EH (cell line): ENCODE measurements around the gene TEX54.
"Not testable (repeated sequence)": the region's sequence is repeated elsewhere in the genome, so short reads cannot be mapped to it uniquely, and the experiment has no call there.

ENCODE experiments used
- DNase-seq: peaks from one replicate; pipeline ENCODE4 v3.0.0-alpha.2; 2015; ENCODE audit warnings: low read depth

TEX54 gene

GRCh38 chr11:62855571-62856332, 23.1 kb upstream of the TEX54 start:
- peak; percentile 98 for DNase-seq

- no peak for DNase-seq
Observed at GRCh38 chr11:62854825-62855570, 22.4 kb upstream of the TEX54 start.

GRCh38 chr11:62854013-62854824, 21.6 kb upstream of the TEX54 start:
- no peak for DNase-seq

- no peak for DNase-seq
Observed at GRCh38 chr11:62853279-62853965, 20.8 kb upstream of the TEX54 start.

DNA sequence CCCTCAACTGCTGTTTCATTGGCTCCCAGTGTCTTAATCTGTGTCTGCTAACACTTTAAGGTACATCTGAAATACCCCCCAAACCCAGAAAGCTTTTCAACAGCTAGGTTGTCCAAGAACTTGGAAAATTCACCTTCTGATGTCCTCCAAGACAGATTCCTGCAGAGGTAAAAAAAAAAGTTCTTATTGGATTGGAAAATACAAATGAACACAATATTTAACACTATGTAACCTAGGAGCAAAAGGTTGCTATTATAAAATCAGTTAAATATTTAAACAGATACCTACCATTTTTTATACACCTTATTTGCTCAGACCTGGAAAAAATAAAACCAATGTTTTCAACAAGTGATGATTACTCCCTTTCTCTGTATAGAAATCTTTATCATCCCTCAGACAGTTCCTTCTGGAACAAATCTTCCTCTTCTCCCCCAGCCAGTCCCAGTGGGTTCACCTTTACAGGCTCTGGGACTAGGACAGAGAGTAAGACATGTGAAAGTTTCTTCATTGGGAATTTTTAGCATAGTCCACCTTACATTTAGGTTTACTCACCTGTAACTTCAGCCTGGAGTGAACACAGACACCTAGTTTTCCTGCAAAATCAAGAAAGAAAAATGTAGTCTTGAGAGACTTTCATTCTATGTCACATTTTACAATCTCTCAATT, 20.0 kb upstream of the TEX54 start:
- no peak for DNase-seq

DNA sequence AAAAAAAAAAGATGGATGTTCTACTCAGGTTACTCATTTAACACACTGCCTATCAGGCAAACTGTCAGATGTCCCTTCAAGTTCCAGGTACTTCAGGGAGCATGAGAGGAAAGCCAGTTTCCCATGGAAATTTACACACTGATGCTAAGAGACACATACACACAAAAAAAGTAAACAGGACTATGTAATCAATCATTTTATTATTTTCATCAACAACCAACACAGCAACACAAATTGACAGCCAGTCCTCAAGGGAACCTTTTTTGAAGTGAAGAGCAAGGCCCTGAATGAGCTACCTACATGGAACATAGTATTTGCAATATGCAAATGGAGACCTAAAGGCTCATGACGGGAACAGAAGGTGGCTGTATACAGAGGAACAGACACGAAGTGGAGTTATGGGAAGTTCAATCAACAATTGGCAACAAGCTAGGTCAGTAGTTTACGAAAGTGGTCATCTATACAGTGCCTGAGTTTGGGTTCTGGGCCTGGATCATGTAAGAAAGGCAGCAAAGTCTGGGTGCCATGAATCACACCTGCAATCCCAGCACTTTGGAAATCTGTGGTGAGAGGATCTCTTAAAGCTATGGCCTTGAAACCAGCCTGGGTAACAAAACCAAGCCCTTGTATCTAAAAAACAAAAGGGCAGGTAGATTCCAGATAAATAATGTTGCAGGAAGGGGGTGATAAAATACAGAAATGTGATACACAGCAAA, 19.3 kb upstream of the TEX54 start:
- DNase-seq, result no peak

DNA sequence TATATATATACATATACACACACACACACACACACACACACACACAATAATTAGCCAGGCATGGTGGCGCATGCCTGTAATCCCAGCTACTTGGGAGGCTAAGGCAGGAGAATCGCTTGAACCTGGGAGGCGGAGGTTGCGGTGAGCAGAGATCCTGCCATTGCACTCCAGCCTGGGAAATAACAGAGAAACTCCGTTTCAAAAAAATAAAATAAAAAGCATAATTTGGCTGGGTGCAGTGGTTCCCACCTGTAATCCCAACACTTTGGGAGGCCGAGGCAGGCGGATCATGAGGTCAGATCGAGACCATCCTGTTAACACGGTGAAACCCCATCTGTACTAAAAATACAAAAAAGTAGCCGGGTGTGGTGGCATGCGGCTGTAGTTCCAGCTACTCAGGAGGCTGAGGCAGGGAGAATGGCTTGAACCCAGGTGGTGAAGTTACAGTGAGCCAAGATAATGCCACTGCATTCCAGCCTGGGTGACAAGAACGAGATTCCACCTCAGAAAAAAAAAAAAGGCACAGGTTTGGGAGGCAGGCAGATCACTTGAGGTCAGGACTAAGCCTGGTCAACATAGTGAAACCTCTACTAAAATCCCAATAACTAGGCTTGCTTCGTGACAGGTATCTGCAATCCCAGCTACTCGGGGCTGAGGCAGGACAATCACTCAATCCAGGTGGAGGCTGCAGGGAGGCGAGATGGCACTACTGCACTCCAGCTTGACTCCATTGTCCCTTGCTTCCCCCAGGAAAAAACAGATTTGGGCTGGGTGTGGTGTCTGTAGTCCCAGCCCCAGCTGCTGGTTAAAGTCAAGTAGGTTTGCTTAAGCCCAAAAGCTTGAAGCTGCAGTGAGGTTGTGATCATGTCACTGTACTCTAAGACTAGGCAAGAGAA, 18.5 kb upstream of the TEX54 start:
- no peak for DNase-seq

- DNase-seq, result no peak
Observed at GRCh38 chr11:62847767-62848314, 15.2 kb upstream of the TEX54 start.

GRCh38 chr11:62846177-62846576, 13.5 kb upstream of the TEX54 start:
- no peak for DNase-seq

- no peak for DNase-seq
Observed at GRCh38 chr11:62844154-62844553, 11.5 kb upstream of the TEX54 start.

GRCh38 chr11:62843466-62843865, 10.8 kb upstream of the TEX54 start:
- no peak for DNase-seq

GRCh38 chr11:62842891-62843290, 10.2 kb upstream of the TEX54 start:
- not testable (repeated sequence) for DNase-seq

DNA sequence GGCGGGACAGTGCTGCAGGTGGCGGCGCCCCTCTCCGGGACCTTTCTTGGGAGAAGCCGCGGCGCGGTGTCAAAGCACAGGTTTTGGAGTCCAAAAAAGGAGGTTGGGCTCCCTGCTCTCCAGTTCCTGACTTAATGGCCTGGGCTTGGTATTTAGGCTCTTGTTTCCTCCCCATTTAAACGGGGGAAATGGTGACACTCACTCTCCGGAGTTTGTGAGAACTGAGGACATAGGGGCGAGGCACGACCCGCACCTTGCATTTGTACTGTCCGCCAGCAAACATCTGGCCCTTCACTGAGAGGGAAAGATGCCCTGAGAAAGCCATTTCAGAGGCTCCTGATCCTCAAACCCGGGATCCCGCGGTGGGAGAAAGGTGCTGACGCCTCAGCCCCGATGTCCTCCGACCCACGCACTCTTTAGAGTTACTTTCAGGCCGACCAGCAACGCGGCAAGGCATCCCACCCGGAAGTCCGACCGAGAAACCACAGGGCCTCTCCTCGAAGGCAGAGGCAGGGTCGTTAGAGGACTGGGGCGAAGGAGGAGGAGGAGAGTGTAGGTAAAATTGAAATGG, 9.6 kb upstream of the TEX54 start:
- DNase-seq, result peak; percentile 46

- DNase-seq, result peak; percentile 100
Observed at GRCh38 chr11:62841361-62842170, 8.9 kb upstream of the TEX54 start.

DNA sequence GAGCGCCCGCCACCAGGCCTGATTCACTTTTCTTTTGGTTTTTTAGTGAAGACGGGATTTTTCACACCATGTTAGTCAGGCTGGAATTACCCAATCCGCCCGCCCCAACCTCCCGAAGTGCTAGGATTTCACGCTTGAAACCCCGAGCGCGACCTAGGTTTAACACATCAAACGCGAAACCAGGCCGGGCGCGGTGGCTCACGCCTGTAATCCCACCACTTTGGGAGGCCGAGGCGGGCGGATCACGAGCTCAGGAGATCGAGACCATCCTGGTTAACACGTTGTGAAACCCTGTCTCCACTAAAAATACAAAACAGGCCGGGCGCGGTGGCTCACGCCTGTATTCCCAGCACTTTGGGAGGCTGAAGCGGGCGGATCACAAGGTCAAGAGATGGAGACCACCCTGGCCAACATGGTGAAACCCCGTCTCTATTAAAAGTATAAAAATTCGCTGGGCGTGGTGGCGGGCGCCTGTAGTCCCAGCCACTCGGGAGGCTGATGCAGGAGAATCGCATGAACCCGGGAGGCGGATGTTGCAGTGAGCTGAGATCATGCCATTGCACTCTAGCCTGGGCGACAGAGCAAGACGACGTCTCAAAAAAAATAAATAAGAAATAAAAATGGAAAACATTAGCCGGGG, 8.2 kb upstream of the TEX54 start:
- DNase-seq, result peak; percentile 90

GRCh38 chr11:62839050-62839945, 6.7 kb upstream of the TEX54 start, which contains the start of gene WDR74:
TSS of gene WDR74 (minus strand) at chr11:62839590. CDS start at chr11:62839570, 20 bp downstream.
- peak; percentile 92 for DNase-seq

DNA sequence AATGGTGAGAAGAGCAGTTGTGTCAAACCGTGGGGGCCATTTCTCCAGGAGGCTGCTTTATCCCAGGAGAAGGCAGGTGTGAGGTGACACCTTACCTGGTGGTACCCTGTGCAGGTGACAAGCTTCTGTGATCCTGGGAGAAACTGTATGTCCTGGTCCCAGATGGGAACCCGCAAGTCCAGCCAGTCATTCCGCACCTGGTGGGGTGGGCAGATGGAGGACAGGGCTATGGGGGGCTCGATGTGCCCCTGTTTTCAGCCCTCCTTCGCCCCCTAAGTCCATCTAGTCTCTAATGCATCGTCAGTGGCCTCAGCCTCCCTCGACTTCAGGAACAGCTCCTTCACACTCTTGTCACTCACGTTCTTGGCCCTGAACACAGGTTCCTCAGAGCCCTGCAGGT, 2.7 kb upstream of the TEX54 start:
- no peak for DNase-seq
